HG03095 (cell line): ENCODE measurements around the gene MICALL2.
"Not testable (repeated sequence)": the region's sequence is repeated elsewhere in the genome, so short reads cannot be mapped to it uniquely, and the experiment has no call there.

Source experiments
- ATAC-seq: cut with Tn5 transposase; IDR thresholded peaks from one replicate; pipeline ENCODE4 v1.9.1; 2021; ENCODE audit warnings: moderate library complexity; ENCODE audit not compliant: unreplicated experiment

Gene MICALL2

GRCh38 chr7:1449501-1449900 is 9.8 kb downstream of the MICALL2 start:
- ATAC-seq: no peak

- no peak for ATAC-seq
Observed at GRCh38 chr7:1448958-1449357, 10.3 kb downstream of the MICALL2 start.

- no peak for ATAC-seq
Observed at GRCh38 chr7:1447551-1448244, 11.6 kb downstream of the MICALL2 start.

GRCh38 chr7:1447112-1447511 is 12.2 kb downstream of the MICALL2 start:
- no peak for ATAC-seq

GRCh38 chr7:1446620-1447032 is 12.6 kb downstream of the MICALL2 start:
- ATAC-seq: no peak

GRCh38 chr7:1446026-1446425 is 13.2 kb downstream of the MICALL2 start:
- ATAC-seq: not testable (repeated sequence)

GRCh38 chr7:1445341-1445740 is 13.9 kb downstream of the MICALL2 start:
- ATAC-seq: no peak

- ATAC-seq: no peak
Observed at GRCh38 chr7:1444925-1445322, 14.3 kb downstream of the MICALL2 start.

- no peak for ATAC-seq
Observed at GRCh38 chr7:1444214-1444924, 14.9 kb downstream of the MICALL2 start.

GRCh38 chr7:1443587-1444200 is 15.6 kb downstream of the MICALL2 start:
- not testable (repeated sequence) for ATAC-seq

- ATAC-seq: no peak
Observed at GRCh38 chr7:1442355-1443124, 16.7 kb downstream of the MICALL2 start.

- ATAC-seq: no peak
Observed at GRCh38 chr7:1441615-1442354, 17.5 kb downstream of the MICALL2 start.

- no peak for ATAC-seq
Observed at GRCh38 chr7:1440620-1441019, 18.6 kb downstream of the MICALL2 start.

GRCh38 chr7:1439373-1440363 is 19.6 kb downstream of the MICALL2 start:
- no peak for ATAC-seq

GRCh38 chr7:1438821-1439220 is 20.4 kb downstream of the MICALL2 start:
- no peak for ATAC-seq

- no peak for ATAC-seq
Observed at GRCh38 chr7:1438208-1438607, 21.1 kb downstream of the MICALL2 start.

- ATAC-seq: no peak
Observed at GRCh38 chr7:1437155-1437880, 22.0 kb downstream of the MICALL2 start.

- ATAC-seq: no peak
Observed at GRCh38 chr7:1436608-1437007, 22.7 kb downstream of the MICALL2 start.
